ENCODE results near the gene IVNS1ABP.

IVNS1ABP gene

GRCh38 chr1:185297982-185298381 lies 19.1 kb downstream of the IVNS1ABP start:
- TF ChIP-seq TAF1 (IDR thresholded peaks at IDR 0.05; ENCODE audit: low read depth) (no peak), CEBPB (IDR thresholded peaks at IDR 0.05) (no peak), TCF12 (IDR thresholded peaks at IDR 0.05; ENCODE audit: low read depth) (no peak), MAX (IDR thresholded peaks at IDR 0.05) (no peak), CREB1 (IDR thresholded peaks at IDR 0.05; ENCODE audit: low read depth) (no peak), EP300 (IDR thresholded peaks at IDR 0.05; ENCODE audit: borderline replicate concordance) (no peak), EGR1 (IDR thresholded peaks at IDR 0.05) (no peak), USF1 (IDR thresholded peaks at IDR 0.05) (no peak), FOXM1 (IDR thresholded peaks at IDR 0.05; ENCODE audit: borderline replicate concordance, low read depth) (no peak), RAD21 (IDR thresholded peaks at IDR 0.05; ENCODE audit: low read depth) (no peak), NFIC (IDR thresholded peaks at IDR 0.05) (no peak), REST (IDR thresholded peaks at IDR 0.05; ENCODE audit: low read depth) (no peak), YY1 (IDR thresholded peaks at IDR 0.05; ENCODE audit: low read depth) (no peak), TEAD4 (IDR thresholded peaks at IDR 0.05) (no peak), ZBTB7A (IDR thresholded peaks at IDR 0.05; ENCODE audit: low read depth) (no peak)

- TF ChIP-seq YY1 (IDR thresholded peaks at IDR 0.05; ENCODE audit: low read depth) (no peak), USF1 (IDR thresholded peaks at IDR 0.05) (no peak), CEBPB (IDR thresholded peaks at IDR 0.05) (no peak), RAD21 (IDR thresholded peaks at IDR 0.05; ENCODE audit: low read depth) (no peak), TEAD4 (IDR thresholded peaks at IDR 0.05) (no peak), ZBTB7A (IDR thresholded peaks at IDR 0.05; ENCODE audit: low read depth) (no peak), CREB1 (IDR thresholded peaks at IDR 0.05; ENCODE audit: low read depth) (no peak), TCF12 (IDR thresholded peaks at IDR 0.05; ENCODE audit: low read depth) (no peak), FOXM1 (IDR thresholded peaks at IDR 0.05; ENCODE audit: borderline replicate concordance, low read depth) (no peak), MAX (IDR thresholded peaks at IDR 0.05) (no peak), EP300 (IDR thresholded peaks at IDR 0.05; ENCODE audit: borderline replicate concordance) (no peak), TAF1 (IDR thresholded peaks at IDR 0.05; ENCODE audit: low read depth) (no peak), REST (IDR thresholded peaks at IDR 0.05; ENCODE audit: low read depth) (no peak), EGR1 (IDR thresholded peaks at IDR 0.05) (no peak), NFIC (IDR thresholded peaks at IDR 0.05) (no peak)
Measured at GRCh38 chr1:185295091-185295490, 22.0 kb downstream of the IVNS1ABP start.

GRCh38 chr1:185293967-185294542 lies 23.0 kb downstream of the IVNS1ABP start:
- TF ChIP-seq TAF1 (IDR thresholded peaks at IDR 0.05; ENCODE audit: low read depth), result no peak

GRCh38 chr1:185292237-185292636 lies 24.8 kb downstream of the IVNS1ABP start:
- TF ChIP-seq EP300 (IDR thresholded peaks at IDR 0.05; ENCODE audit: borderline replicate concordance) (no peak), USF1 (IDR thresholded peaks at IDR 0.05) (no peak), FOXM1 (IDR thresholded peaks at IDR 0.05; ENCODE audit: borderline replicate concordance, low read depth) (no peak), CREB1 (IDR thresholded peaks at IDR 0.05; ENCODE audit: low read depth) (no peak), CEBPB (IDR thresholded peaks at IDR 0.05) (no peak), TCF12 (IDR thresholded peaks at IDR 0.05; ENCODE audit: low read depth) (no peak), RAD21 (IDR thresholded peaks at IDR 0.05; ENCODE audit: low read depth) (no peak), TEAD4 (IDR thresholded peaks at IDR 0.05) (no peak), MAX (IDR thresholded peaks at IDR 0.05) (no peak), NFIC (IDR thresholded peaks at IDR 0.05) (no peak), EGR1 (IDR thresholded peaks at IDR 0.05) (no peak), TAF1 (IDR thresholded peaks at IDR 0.05; ENCODE audit: low read depth) (no peak), REST (IDR thresholded peaks at IDR 0.05; ENCODE audit: low read depth) (no peak), YY1 (IDR thresholded peaks at IDR 0.05; ENCODE audit: low read depth) (no peak), ZBTB7A (IDR thresholded peaks at IDR 0.05; ENCODE audit: low read depth) (no peak)

Measured in Ishikawa (cell line).